GM10266 (cell line): ENCODE data around the gene EPS8L2.

Experiments used
- DNase-seq: peaks from one replicate; pipeline ENCODE4 v3.0.0; 2012; ENCODE audit errors: extremely low spot score
- CTCF ChIP-seq: IDR thresholded peaks from 2 replicates; pipeline ENCODE4 v1.5.1; 2012; ENCODE audit warnings: mild to moderate bottlenecking, low read depth; ENCODE audit not compliant: control insufficient read depth, insufficient read depth; ENCODE audit errors: missing control alignments

EPS8L2 gene

GRCh38 chr11:705646-706438 is at the start of gene EPS8L2:
EPS8L2 (plus strand) TSS chr11:706231; CDS start chr11:709408, 3,177 bp downstream.
- TF ChIP-seq CTCF: no peak
- no peak for DNase-seq

DNA sequence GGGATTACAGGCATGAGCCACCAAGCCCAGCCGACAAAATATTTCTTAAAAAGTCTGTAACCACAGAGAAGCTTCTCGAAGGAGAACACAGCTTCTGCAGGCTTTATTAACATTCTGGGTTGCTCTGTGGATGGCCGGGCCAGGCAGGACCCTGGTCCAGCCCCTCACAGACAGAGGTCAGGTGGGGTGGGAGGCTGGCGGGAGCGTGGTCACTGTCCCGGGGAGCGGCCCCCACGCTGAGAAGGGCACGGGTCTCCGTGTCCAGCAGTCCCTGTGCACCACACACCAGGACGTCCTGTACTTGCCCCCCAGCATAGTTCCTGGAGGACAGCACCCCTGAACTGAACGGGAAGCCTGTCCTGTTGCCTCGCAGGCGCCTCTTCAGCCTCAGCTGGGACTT is 49.6 kb upstream of the EPS8L2 start:
- no peak for TF ChIP-seq CTCF
- no peak for DNase-seq

- TF ChIP-seq CTCF: no peak
- DNase-seq: no peak
These were observed 49.2 kb upstream of the EPS8L2 start for GRCh38 chr11:656866-657265.

DNA sequence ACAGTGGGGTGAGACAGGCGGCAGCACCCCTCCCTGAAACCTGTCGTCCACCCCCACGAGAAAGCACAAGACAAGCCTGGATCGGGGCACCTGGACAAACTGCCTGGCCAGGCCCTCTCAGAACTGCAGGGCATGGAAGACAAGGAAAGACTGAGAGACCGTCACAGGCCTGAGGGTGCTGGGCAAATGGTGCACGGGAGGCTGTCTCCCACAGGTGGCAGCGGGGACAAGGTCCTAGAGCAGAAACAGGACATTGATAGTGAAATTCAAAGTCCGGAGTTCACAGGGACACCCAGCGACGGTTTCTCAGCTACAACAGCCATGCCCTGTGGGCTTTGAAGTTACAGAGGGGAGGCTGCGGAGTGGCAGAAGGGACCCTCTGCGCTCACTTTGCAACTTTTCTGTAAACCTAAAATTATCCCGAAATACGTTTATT is 48.3 kb upstream of the EPS8L2 start:
- TF ChIP-seq CTCF: no peak
- no peak for DNase-seq

GRCh38 chr11:659532-660085 is 46.4 kb upstream of the EPS8L2 start:
- no peak for TF ChIP-seq CTCF
- DNase-seq: no peak

GRCh38 chr11:660281-660680 is 45.8 kb upstream of the EPS8L2 start:
- no peak for DNase-seq
- TF ChIP-seq CTCF: no peak
